Fibroblast of the aortic adventitia (primary cell): ENCODE data around the gene MRPL37. TPM values are rescaled to one million over a fixed set of nuclear protein-coding genes. Genes with fewer than 3 reads are reported as not detected.

Experiments
- DNase-seq: peaks from one replicate; pipeline ENCODE4 v3.0.0-alpha.2; 2010; ENCODE audit warnings: low read depth
- H3K4me3 ChIP-seq: 2 replicates; pipeline ENCODE4 v1.5.1; 2011; ENCODE audit warnings: low read depth, mild to moderate bottlenecking, control low read depth, low read length, moderate library complexity
- total RNA-seq: library from RNA; depleted of rRNA; stranded (reverse); fragments of >200 nt; gene quantifications from 2 replicates; pipeline ENCODE4 v1.2.3, GENCODE V29; 2012; ENCODE audit warnings: low replicate concordance
- TF ChIP-seq, protein P1 (sequence below): IDR thresholded peaks from 2 replicates; pipeline ENCODE4 v1.5.1; 2011; ENCODE audit warnings: mild to moderate bottlenecking, low read length, control low read depth, inconsistent platforms; ENCODE audit not compliant: insufficient read depth

Gene MRPL37
- total RNA-seq, 1 donor: 98.7 TPM

DNA sequence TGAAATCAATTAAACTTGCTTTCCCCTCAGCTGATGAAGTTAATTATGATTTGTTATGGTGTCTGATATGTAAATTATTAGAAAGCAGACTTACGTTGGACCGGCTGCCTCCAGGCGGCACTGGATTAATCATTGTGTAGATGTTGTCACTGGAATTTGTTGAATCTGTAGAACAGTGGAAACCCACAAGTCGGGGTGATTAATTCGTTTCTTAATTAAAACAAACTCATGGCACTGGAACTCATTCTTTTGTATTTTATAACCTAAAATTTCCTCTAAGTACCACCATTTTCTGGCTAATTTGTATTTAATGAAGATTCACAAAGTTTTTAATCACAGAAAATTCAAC, 39.0 kb downstream of the MRPL37 start:
- no peak for DNase-seq
- H3K4me3 ChIP-seq: no peak overlapping the region
- TF ChIP-seq, protein P1, sequence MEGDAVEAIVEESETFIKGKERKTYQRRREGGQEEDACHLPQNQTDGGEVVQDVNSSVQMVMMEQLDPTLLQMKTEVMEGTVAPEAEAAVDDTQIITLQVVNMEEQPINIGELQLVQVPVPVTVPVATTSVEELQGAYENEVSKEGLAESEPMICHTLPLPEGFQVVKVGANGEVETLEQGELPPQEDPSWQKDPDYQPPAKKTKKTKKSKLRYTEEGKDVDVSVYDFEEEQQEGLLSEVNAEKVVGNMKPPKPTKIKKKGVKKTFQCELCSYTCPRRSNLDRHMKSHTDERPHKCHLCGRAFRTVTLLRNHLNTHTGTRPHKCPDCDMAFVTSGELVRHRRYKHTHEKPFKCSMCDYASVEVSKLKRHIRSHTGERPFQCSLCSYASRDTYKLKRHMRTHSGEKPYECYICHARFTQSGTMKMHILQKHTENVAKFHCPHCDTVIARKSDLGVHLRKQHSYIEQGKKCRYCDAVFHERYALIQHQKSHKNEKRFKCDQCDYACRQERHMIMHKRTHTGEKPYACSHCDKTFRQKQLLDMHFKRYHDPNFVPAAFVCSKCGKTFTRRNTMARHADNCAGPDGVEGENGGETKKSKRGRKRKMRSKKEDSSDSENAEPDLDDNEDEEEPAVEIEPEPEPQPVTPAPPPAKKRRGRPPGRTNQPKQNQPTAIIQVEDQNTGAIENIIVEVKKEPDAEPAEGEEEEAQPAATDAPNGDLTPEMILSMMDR: no peak

- no peak overlapping the region for H3K4me3 ChIP-seq
- TF ChIP-seq, protein P1: no peak
- no peak for DNase-seq
Measured at GRCh38 chr1:54239631-54240031, 39.7 kb downstream of the MRPL37 start.

- no peak for DNase-seq
- H3K4me3 ChIP-seq: no peak overlapping the region
- TF ChIP-seq, protein P1: no peak
Measured at GRCh38 chr1:54240741-54241335, 40.9 kb downstream of the MRPL37 start.

GRCh38 chr1:54241364-54241763, 41.4 kb downstream of the MRPL37 start:
- TF ChIP-seq, protein P1: no peak
- no peak for DNase-seq
- no peak overlapping the region for H3K4me3 ChIP-seq

GRCh38 chr1:54243022-54243421, 43.1 kb downstream of the MRPL37 start:
- TF ChIP-seq, protein P1: no peak
- DNase-seq: no peak
- H3K4me3 ChIP-seq: no peak overlapping the region

DNA sequence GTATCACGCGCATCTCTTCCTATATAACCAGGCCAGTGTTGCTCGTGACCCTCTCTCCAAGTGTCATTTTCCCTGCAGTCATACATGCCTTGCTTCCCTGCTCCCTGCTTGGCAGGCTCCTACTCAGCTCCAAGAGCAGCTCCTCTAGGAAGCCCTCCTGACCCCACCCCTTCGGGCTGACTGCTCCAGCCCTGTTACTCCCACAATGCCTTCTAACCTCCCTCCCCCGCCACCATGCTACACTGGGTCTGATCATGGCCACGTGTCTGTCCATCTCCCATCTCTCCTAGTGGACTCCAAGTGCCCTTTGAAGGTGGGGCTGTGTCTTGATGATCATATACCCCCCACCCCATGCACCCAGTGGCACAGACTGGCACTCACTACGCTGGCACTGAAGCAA, 44.7 kb downstream of the MRPL37 start:
- DNase-seq: no peak
- TF ChIP-seq, protein P1: no peak
- no peak overlapping the region for H3K4me3 ChIP-seq

GRCh38 chr1:54245501-54245900, 45.5 kb downstream of the MRPL37 start:
- H3K4me3 ChIP-seq: no peak overlapping the region
- no peak for DNase-seq
- TF ChIP-seq, protein P1: no peak
